ENCODE results near the gene COPS4.
"Not testable (repeated sequence)": the region's sequence is repeated elsewhere in the genome, so short reads cannot be mapped to it uniquely, and the experiment has no call there.

The COPS4 gene

GRCh38 chr4:83025563-83025962 lies 9.4 kb upstream of the COPS4 start:
- H3K27me3 ChIP-seq (ENCODE audit: control insufficient read depth, insufficient read depth, low read length), result no peaks in the 10 kb centered on the region
- H3K9ac ChIP-seq (ENCODE audit: low read length), result no peak overlapping the region
- H3K27ac ChIP-seq (ENCODE audit: low read length), result no peak overlapping the region
- H3K9me3 ChIP-seq (ENCODE audit: control insufficient read depth, low read depth, low read length), result no peaks in the 10 kb centered on the region
- H3K36me3 ChIP-seq (ENCODE audit: control insufficient read depth, low read depth, low read length), result no peaks in the 10 kb centered on the region
- no peaks in the 10 kb centered on the region for H3K4me1 ChIP-seq (ENCODE audit: control insufficient read depth, low read depth, low read length)
- H3K4me3 ChIP-seq (ENCODE audit: low read length), result no peak overlapping the region

GRCh38 chr4:83028976-83029375 lies 6.0 kb upstream of the COPS4 start:
- Histone ChIP-seq H3K4me3 (ENCODE audit: low read length) (no peak overlapping the region), H3K27me3 (ENCODE audit: control insufficient read depth, insufficient read depth, low read length) (no peaks in the 10 kb centered on the region), H3K4me1 (ENCODE audit: control insufficient read depth, low read depth, low read length) (no peaks in the 10 kb centered on the region), H3K9ac (ENCODE audit: low read length) (no peak overlapping the region), H3K27ac (ENCODE audit: low read length) (no peak overlapping the region), H3K36me3 (ENCODE audit: control insufficient read depth, low read depth, low read length) (no peaks in the 10 kb centered on the region), H3K9me3 (ENCODE audit: control insufficient read depth, low read depth, low read length) (no peaks in the 10 kb centered on the region)

GRCh38 chr4:83029688-83030087 lies 5.3 kb upstream of the COPS4 start:
- Histone ChIP-seq H3K4me3 (ENCODE audit: low read length) (no peak overlapping the region), H3K9ac (ENCODE audit: low read length) (no peak overlapping the region), H3K9me3 (ENCODE audit: control insufficient read depth, low read depth, low read length) (no peaks in the 10 kb centered on the region), H3K4me1 (ENCODE audit: control insufficient read depth, low read depth, low read length) (no peaks in the 10 kb centered on the region), H3K36me3 (ENCODE audit: control insufficient read depth, low read depth, low read length) (no peaks in the 10 kb centered on the region), H3K27ac (ENCODE audit: low read length) (no peak overlapping the region), H3K27me3 (ENCODE audit: control insufficient read depth, insufficient read depth, low read length) (no peaks in the 10 kb centered on the region)

GRCh38 chr4:83036991-83037665 lies 2.1 kb downstream of the COPS4 start:
- Histone ChIP-seq H3K9ac (ENCODE audit: low read length) (no peak overlapping the region), H3K9me3 (ENCODE audit: control insufficient read depth, low read depth, low read length) (no peaks in the 10 kb centered on the region), H3K27ac (ENCODE audit: low read length) (no peak overlapping the region), H3K4me1 (ENCODE audit: control insufficient read depth, low read depth, low read length) (no peaks in the 10 kb centered on the region), H3K27me3 (ENCODE audit: control insufficient read depth, insufficient read depth, low read length) (no peaks in the 10 kb centered on the region), H3K4me3 (ENCODE audit: low read length) (no peak overlapping the region), H3K36me3 (ENCODE audit: control insufficient read depth, low read depth, low read length) (no peaks in the 10 kb centered on the region)

- H3K27me3 ChIP-seq (ENCODE audit: control insufficient read depth, insufficient read depth, low read length), result no peaks in the 10 kb centered on the region
- H3K4me3 ChIP-seq (ENCODE audit: low read length), result no peak overlapping the region
- no peak overlapping the region for H3K9ac ChIP-seq (ENCODE audit: low read length)
- H3K36me3 ChIP-seq (ENCODE audit: control insufficient read depth, low read depth, low read length), result no peaks in the 10 kb centered on the region
- no peak overlapping the region for H3K27ac ChIP-seq (ENCODE audit: low read length)
- no peaks in the 10 kb centered on the region for H3K4me1 ChIP-seq (ENCODE audit: control insufficient read depth, low read depth, low read length)
- no peaks in the 10 kb centered on the region for H3K9me3 ChIP-seq (ENCODE audit: control insufficient read depth, low read depth, low read length)
Observed at GRCh38 chr4:83040269-83040668, 5.3 kb downstream of the COPS4 start.

GRCh38 chr4:83043157-83043556 lies 8.2 kb downstream of the COPS4 start:
- H3K4me1 ChIP-seq (ENCODE audit: control insufficient read depth, low read depth, low read length); H3K9me3 ChIP-seq (ENCODE audit: control insufficient read depth, low read depth, low read length); H3K9ac ChIP-seq (ENCODE audit: low read length); H3K27me3 ChIP-seq (ENCODE audit: control insufficient read depth, insufficient read depth, low read length); H3K4me3 ChIP-seq (ENCODE audit: low read length); H3K27ac ChIP-seq (ENCODE audit: low read length); H3K36me3 ChIP-seq (ENCODE audit: control insufficient read depth, low read depth, low read length): not testable (repeated sequence)

- Histone ChIP-seq H3K36me3 (ENCODE audit: control insufficient read depth, low read depth, low read length) (no peaks in the 10 kb centered on the region), H3K9ac (ENCODE audit: low read length) (no peak overlapping the region), H3K4me1 (ENCODE audit: control insufficient read depth, low read depth, low read length) (no peaks in the 10 kb centered on the region), H3K27ac (ENCODE audit: low read length) (no peak overlapping the region), H3K9me3 (ENCODE audit: control insufficient read depth, low read depth, low read length) (no peaks in the 10 kb centered on the region), H3K4me3 (ENCODE audit: low read length) (no peak overlapping the region), H3K27me3 (ENCODE audit: control insufficient read depth, insufficient read depth, low read length) (no peaks in the 10 kb centered on the region)
Observed at GRCh38 chr4:83043801-83044407, 8.9 kb downstream of the COPS4 start.

- Histone ChIP-seq H3K4me1 (ENCODE audit: control insufficient read depth, low read depth, low read length) (no peaks in the 10 kb centered on the region), H3K4me3 (ENCODE audit: low read length) (no peak overlapping the region), H3K36me3 (ENCODE audit: control insufficient read depth, low read depth, low read length) (peaks cover 3% of the 10 kb centered on the region), H3K27me3 (ENCODE audit: control insufficient read depth, insufficient read depth, low read length) (no peaks in the 10 kb centered on the region), H3K9ac (ENCODE audit: low read length) (no peak overlapping the region), H3K9me3 (ENCODE audit: control insufficient read depth, low read depth, low read length) (no peaks in the 10 kb centered on the region), H3K27ac (ENCODE audit: low read length) (no peak overlapping the region)
Observed at GRCh38 chr4:83046693-83047473, 11.9 kb downstream of the COPS4 start.

GRCh38 chr4:83048781-83049180 lies 13.8 kb downstream of the COPS4 start:
- not testable (repeated sequence) for H3K36me3 ChIP-seq (ENCODE audit: control insufficient read depth, low read depth, low read length); H3K9me3 ChIP-seq (ENCODE audit: control insufficient read depth, low read depth, low read length); H3K27me3 ChIP-seq (ENCODE audit: control insufficient read depth, insufficient read depth, low read length); H3K4me1 ChIP-seq (ENCODE audit: control insufficient read depth, low read depth, low read length); H3K9ac ChIP-seq (ENCODE audit: low read length); H3K27ac ChIP-seq (ENCODE audit: low read length); H3K4me3 ChIP-seq (ENCODE audit: low read length)

- H3K27ac ChIP-seq (ENCODE audit: low read length), result no peak overlapping the region
- peaks cover 6% of the 10 kb centered on the region for H3K36me3 ChIP-seq (ENCODE audit: control insufficient read depth, low read depth, low read length)
- H3K4me3 ChIP-seq (ENCODE audit: low read length), result no peak overlapping the region
- no peaks in the 10 kb centered on the region for H3K9me3 ChIP-seq (ENCODE audit: control insufficient read depth, low read depth, low read length)
- H3K4me1 ChIP-seq (ENCODE audit: control insufficient read depth, low read depth, low read length), result no peaks in the 10 kb centered on the region
- no peaks in the 10 kb centered on the region for H3K27me3 ChIP-seq (ENCODE audit: control insufficient read depth, insufficient read depth, low read length)
- H3K9ac ChIP-seq (ENCODE audit: low read length), result no peak overlapping the region
Observed at GRCh38 chr4:83054928-83055327, 19.9 kb downstream of the COPS4 start.

GRCh38 chr4:83062739-83063138 lies 27.8 kb downstream of the COPS4 start:
- Histone ChIP-seq H3K4me3 (ENCODE audit: low read length) (no peak overlapping the region), H3K9ac (ENCODE audit: low read length) (no peak overlapping the region), H3K27ac (ENCODE audit: low read length) (no peak overlapping the region), H3K36me3 (ENCODE audit: control insufficient read depth, low read depth, low read length) (peaks cover 17% of the 10 kb centered on the region), H3K4me1 (ENCODE audit: control insufficient read depth, low read depth, low read length) (no peaks in the 10 kb centered on the region), H3K27me3 (ENCODE audit: control insufficient read depth, insufficient read depth, low read length) (no peaks in the 10 kb centered on the region), H3K9me3 (ENCODE audit: control insufficient read depth, low read depth, low read length) (no peaks in the 10 kb centered on the region)

- H3K4me1 ChIP-seq (ENCODE audit: control insufficient read depth, low read depth, low read length), result no peaks in the 10 kb centered on the region
- peaks cover 21% of the 10 kb centered on the region for H3K36me3 ChIP-seq (ENCODE audit: control insufficient read depth, low read depth, low read length)
- H3K9me3 ChIP-seq (ENCODE audit: control insufficient read depth, low read depth, low read length), result no peaks in the 10 kb centered on the region
- H3K4me3 ChIP-seq (ENCODE audit: low read length), result no peak overlapping the region
- H3K27ac ChIP-seq (ENCODE audit: low read length), result no peak overlapping the region
- no peaks in the 10 kb centered on the region for H3K27me3 ChIP-seq (ENCODE audit: control insufficient read depth, insufficient read depth, low read length)
- no peak overlapping the region for H3K9ac ChIP-seq (ENCODE audit: low read length)
Observed at GRCh38 chr4:83065266-83065665, 30.3 kb downstream of the COPS4 start.

Measured in iPS-18a (cell line).